H9 (cell line): ENCODE measurements around the gene LAMB4. TPM values are rescaled to one million over a fixed set of nuclear protein-coding genes. Genes with fewer than 3 reads are reported as not detected.

Source experiments
- DNase-seq: peaks from one replicate; pipeline ENCODE4 v3.0.0-alpha.2; 2017
- H2AFZ ChIP-seq: one replicate; pipeline ENCODE4 v1.6.1; 2013; ENCODE audit warnings: mild to moderate bottlenecking, low read length, control low read depth, moderate library complexity
- H2AK5ac ChIP-seq: 2 replicates; pipeline ENCODE4 v1.6.1; 2013; ENCODE audit warnings: low read length, control low read depth, mixed read lengths; ENCODE audit not compliant: insufficient read length
- H2BK120ac ChIP-seq: one replicate; pipeline ENCODE4 v1.6.1; 2013; ENCODE audit warnings: low read depth, mild to moderate bottlenecking, low read length, control low read depth, inconsistent platforms; ENCODE audit not compliant: poor library complexity, severe bottlenecking
- H2BK12ac ChIP-seq: 2 replicates; pipeline ENCODE4 v1.6.1; 2013; ENCODE audit warnings: low read length, control low read depth, mixed read lengths, low read depth; ENCODE audit not compliant: insufficient read length
- H2BK15ac ChIP-seq: 2 replicates; pipeline ENCODE4 v1.6.1; 2013; ENCODE audit warnings: low read depth, low read length, control low read depth
- H2BK20ac ChIP-seq: one replicate; pipeline ENCODE4 v1.6.1; 2013; ENCODE audit warnings: low read depth, mild to moderate bottlenecking, low read length, control low read depth, inconsistent platforms; ENCODE audit not compliant: poor library complexity, severe bottlenecking
- H2BK5ac ChIP-seq: 2 replicates; pipeline ENCODE4 v1.6.1; 2013; ENCODE audit warnings: low read length, control low read depth, mixed read lengths; ENCODE audit not compliant: insufficient read length
- H3K14ac ChIP-seq: 2 replicates; pipeline ENCODE4 v1.6.1; 2013; ENCODE audit warnings: low read length, control low read depth; ENCODE audit not compliant: insufficient read depth
- H3K18ac ChIP-seq: 2 replicates; pipeline ENCODE4 v1.6.1; 2013; ENCODE audit warnings: low read depth, mild to moderate bottlenecking, mixed read lengths, low read length, control low read depth; ENCODE audit not compliant: insufficient read length
- H3K23ac ChIP-seq: 2 replicates; pipeline ENCODE4 v1.6.1; 2013; ENCODE audit warnings: low read length, control low read depth, mixed read lengths, low read depth; ENCODE audit not compliant: insufficient read length
- H3K23me2 ChIP-seq: 2 replicates; pipeline ENCODE4 v1.6.1; 2013; ENCODE audit warnings: low read depth, mild to moderate bottlenecking, mixed read lengths, low read length, control low read depth; ENCODE audit not compliant: insufficient read length, poor library complexity, severe bottlenecking
- H3K27ac ChIP-seq: 2 replicates; pipeline ENCODE4 v1.5.1; 2013; ENCODE audit warnings: low read length, control low read depth, mixed read lengths, low read depth; ENCODE audit not compliant: insufficient read length
- H3K27me3 ChIP-seq: 2 replicates; pipeline ENCODE4 v1.6.1; 2013; ENCODE audit warnings: low read length, control low read depth, inconsistent platforms; ENCODE audit not compliant: insufficient read depth
- H3K4ac ChIP-seq: 2 replicates; pipeline ENCODE4 v1.6.1; 2013; ENCODE audit warnings: low read depth, mild to moderate bottlenecking, control low read depth, inconsistent platforms, low read length, moderate library complexity
- H3K4me1 ChIP-seq: 2 replicates; pipeline ENCODE4 v1.6.1; 2013; ENCODE audit warnings: low read length, control low read depth, inconsistent platforms; ENCODE audit not compliant: insufficient read depth
- H3K4me2 ChIP-seq: 2 replicates; pipeline ENCODE4 v1.6.1; 2013; ENCODE audit warnings: low read length, control low read depth, mixed read lengths; ENCODE audit not compliant: insufficient read length, insufficient read depth
- H3K56ac ChIP-seq: 2 replicates; pipeline ENCODE4 v1.6.1; 2013; ENCODE audit warnings: low read depth, mild to moderate bottlenecking, mixed read lengths, low read length, control low read depth; ENCODE audit not compliant: insufficient read length
- H3K79me1 ChIP-seq: 2 replicates; pipeline ENCODE4 v1.6.1; 2013; ENCODE audit warnings: low read depth, mild to moderate bottlenecking, moderate library complexity, low read length, control low read depth, inconsistent platforms; ENCODE audit not compliant: insufficient read depth, poor library complexity, severe bottlenecking
- H3K79me2 ChIP-seq: 2 replicates; pipeline ENCODE4 v1.6.1; 2013; ENCODE audit warnings: low read length, control low read depth, inconsistent platforms; ENCODE audit not compliant: insufficient read depth
- H3K9ac ChIP-seq: 2 replicates; pipeline ENCODE4 v1.6.1; 2013; ENCODE audit warnings: low read length, control low read depth, mixed read lengths; ENCODE audit not compliant: insufficient read length; ENCODE audit errors: extremely low read depth
- H3K9me3 ChIP-seq: one replicate; pipeline ENCODE4 v1.6.1; 2013; ENCODE audit warnings: low read depth, low read length, inconsistent platforms; ENCODE audit not compliant: control insufficient read depth
- H3T11ph ChIP-seq: one replicate; pipeline ENCODE4 v1.6.1; 2013; ENCODE audit warnings: mild to moderate bottlenecking, low read length, control low read depth, inconsistent platforms
- H4K20me1 ChIP-seq: one replicate; pipeline ENCODE4 v1.6.1; 2013; ENCODE audit not compliant: control insufficient read depth, insufficient read length, insufficient read depth
- H4K5ac ChIP-seq: 2 replicates; pipeline ENCODE4 v1.6.1; 2013; ENCODE audit warnings: low read depth, mild to moderate bottlenecking, mixed read lengths, low read length, control low read depth; ENCODE audit not compliant: insufficient read length
- H4K8ac ChIP-seq: replicated peaks from 2 replicates; pipeline ENCODE4 v1.6.1; 2013; ENCODE audit warnings: low read length, control low read depth, mixed read lengths, low read depth; ENCODE audit not compliant: insufficient read length
- H4K91ac ChIP-seq: 2 replicates; pipeline ENCODE4 v1.6.1; 2013; ENCODE audit warnings: low read depth, mild to moderate bottlenecking, moderate library complexity, mixed read lengths, low read length, control low read depth; ENCODE audit not compliant: insufficient read length
- H3K27ac Mint-ChIP-seq, 3 experiments: 2 replicates in 2 of 3; 3 replicates in 1 of 3; pipeline ENCODE4 v1.8.0; 2020 to 2021; ENCODE audit warnings: mixed read lengths in 3 of 3, mild to moderate bottlenecking in 1 of 3, moderate library complexity in 1 of 3
- H3K27me3 Mint-ChIP-seq: 2 replicates; pipeline ENCODE4 v1.8.0; 2021; ENCODE audit warnings: low read depth, mild to moderate bottlenecking, moderate library complexity, mixed read lengths
- H3K36me3 Mint-ChIP-seq, 3 experiments: 2 replicates in 2 of 3; 3 replicates in 1 of 3; pipeline ENCODE4 v1.8.0; 2020 to 2021; ENCODE audit warnings: low read depth in 3 of 3, mixed read lengths in 3 of 3; ENCODE audit not compliant: insufficient read depth in 1 of 3
- H3K4me1 Mint-ChIP-seq, 2 experiments: 2 replicates each; pipeline ENCODE4 v1.8.0; 2020; ENCODE audit warnings: mixed read lengths in 2 of 2
- H3K4me3 Mint-ChIP-seq, 2 experiments: 2 replicates in 1 of 2; 3 replicates in 1 of 2; pipeline ENCODE4 v1.8.0; 2020 to 2021; ENCODE audit warnings: mild to moderate bottlenecking in 2 of 2, mixed read lengths in 2 of 2, moderate library complexity in 1 of 2
- H3K9me3 Mint-ChIP-seq, 2 experiments: 2 replicates in 1 of 2; 3 replicates in 1 of 2; pipeline ENCODE4 v1.8.0; 2020; ENCODE audit warnings: mild to moderate bottlenecking in 2 of 2, mixed read lengths in 2 of 2, moderate library complexity in 1 of 2
- WGBS: extraction: QIAGEN DNeasy Blood & Tissue Kit; methylation state at CpG from one replicate; pipeline ENCODE4 v1.1.7; 2013; ENCODE audit warnings: missing lambda C conversion rate, low lambda C conversion rate, mixed read lengths; ENCODE audit not compliant: insufficient read length; ENCODE audit errors: extremely low coverage; 5-methylcytosine and 5-hydroxymethylcytosine counted together
- total RNA-seq: library from RNA; stranded (reverse); gene quantifications from 2 replicates; pipeline ENCODE4 v1.2.1, GENCODE V29; 2021
- TF ChIP-seq, protein P1 (sequence below): fragments of 200-600 bp; sonication (generic); conservative IDR thresholded peaks from 3 replicates; pipeline ENCODE4 v1.8.0; 2021; ENCODE audit warnings: antibody characterized with exemption, mild to moderate bottlenecking

The LAMB4 gene
- total RNA-seq, 1 experiment from 2014 or later: not detected

DNA sequence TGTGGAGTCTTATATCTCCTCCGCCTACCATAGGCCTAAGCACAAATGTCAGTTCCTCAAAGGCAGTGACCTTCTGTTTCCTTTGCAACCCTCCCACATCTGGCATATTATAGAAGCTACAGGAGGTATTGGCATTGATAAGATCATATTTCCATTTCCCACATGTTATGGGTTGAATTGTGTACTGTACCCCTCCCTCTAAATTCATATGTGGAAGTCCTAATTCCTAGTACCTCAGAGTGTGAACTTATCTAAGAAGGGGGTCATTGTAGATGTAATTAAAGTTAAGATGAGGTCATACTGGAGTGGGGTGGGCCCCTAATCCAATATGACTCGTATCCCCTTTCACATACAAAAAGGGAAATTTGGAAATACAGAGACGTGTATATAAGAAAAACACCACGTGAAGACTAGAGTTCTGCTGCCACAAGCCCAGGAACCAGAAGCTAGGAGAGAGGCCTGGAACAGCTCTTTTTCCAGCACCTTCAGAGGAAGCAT, 6.1 kb upstream of the LAMB4 start:
- H4K20me1 ChIP-seq: no peaks in the 10 kb centered on the region
- H3T11ph ChIP-seq: no peak overlapping the region
- H3K23ac ChIP-seq: no peak overlapping the region
- no peaks in the 10 kb centered on the region for H3K27me3 ChIP-seq
- no peak overlapping the region for H2BK12ac ChIP-seq
- TF ChIP-seq, protein P1, sequence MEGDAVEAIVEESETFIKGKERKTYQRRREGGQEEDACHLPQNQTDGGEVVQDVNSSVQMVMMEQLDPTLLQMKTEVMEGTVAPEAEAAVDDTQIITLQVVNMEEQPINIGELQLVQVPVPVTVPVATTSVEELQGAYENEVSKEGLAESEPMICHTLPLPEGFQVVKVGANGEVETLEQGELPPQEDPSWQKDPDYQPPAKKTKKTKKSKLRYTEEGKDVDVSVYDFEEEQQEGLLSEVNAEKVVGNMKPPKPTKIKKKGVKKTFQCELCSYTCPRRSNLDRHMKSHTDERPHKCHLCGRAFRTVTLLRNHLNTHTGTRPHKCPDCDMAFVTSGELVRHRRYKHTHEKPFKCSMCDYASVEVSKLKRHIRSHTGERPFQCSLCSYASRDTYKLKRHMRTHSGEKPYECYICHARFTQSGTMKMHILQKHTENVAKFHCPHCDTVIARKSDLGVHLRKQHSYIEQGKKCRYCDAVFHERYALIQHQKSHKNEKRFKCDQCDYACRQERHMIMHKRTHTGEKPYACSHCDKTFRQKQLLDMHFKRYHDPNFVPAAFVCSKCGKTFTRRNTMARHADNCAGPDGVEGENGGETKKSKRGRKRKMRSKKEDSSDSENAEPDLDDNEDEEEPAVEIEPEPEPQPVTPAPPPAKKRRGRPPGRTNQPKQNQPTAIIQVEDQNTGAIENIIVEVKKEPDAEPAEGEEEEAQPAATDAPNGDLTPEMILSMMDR: no peak
- no peak overlapping the region for H2BK120ac ChIP-seq
- H3K4ac ChIP-seq: no peak overlapping the region
- Mint-ChIP-seq H3K9me3 (peaks cover 3 to 4% of the 10 kb centered on the region in 2 experiments; a peak in 3 of 5 replicates), H3K27me3 (peaks cover 4% of the 10 kb centered on the region; the same call in 1 of the 2 replicates), H3K36me3 (no peaks in the 10 kb centered on the region), H3K4me1 (peaks cover 5 to 11% of the 10 kb centered on the region in 2 experiments), H3K4me3 (no peak overlapping the region), H3K27ac (no peak overlapping the region; a peak in 1 of 7 replicates)
- H3K9ac ChIP-seq: no peak overlapping the region
- no CpG with 5 or more reads among the region's 4 CpGs for WGBS
- H3K79me1 ChIP-seq: no peaks in the 10 kb centered on the region
- no peak overlapping the region for H3K4me2 ChIP-seq
- H3K9me3 ChIP-seq: no peaks in the 10 kb centered on the region
- no peak overlapping the region for H3K56ac ChIP-seq
- H2BK15ac ChIP-seq: no peak overlapping the region
- no peak overlapping the region for H4K8ac ChIP-seq
- no peak overlapping the region for H2BK20ac ChIP-seq
- DNase-seq: no peak
- no peaks in the 10 kb centered on the region for H3K79me2 ChIP-seq
- H3K27ac ChIP-seq: no peak overlapping the region
- H3K14ac ChIP-seq: no peak overlapping the region
- no peak overlapping the region for H3K18ac ChIP-seq
- no peaks in the 10 kb centered on the region for H3K4me1 ChIP-seq
- no peak overlapping the region for H4K91ac ChIP-seq
- H2AFZ ChIP-seq: no peak overlapping the region
- H3K23me2 ChIP-seq: no peaks in the 10 kb centered on the region
- no peak overlapping the region for H2BK5ac ChIP-seq
- H2AK5ac ChIP-seq: no peak overlapping the region
- no peak overlapping the region for H4K5ac ChIP-seq
